Measurements from ENCODE around the gene EXT2.

DNA sequence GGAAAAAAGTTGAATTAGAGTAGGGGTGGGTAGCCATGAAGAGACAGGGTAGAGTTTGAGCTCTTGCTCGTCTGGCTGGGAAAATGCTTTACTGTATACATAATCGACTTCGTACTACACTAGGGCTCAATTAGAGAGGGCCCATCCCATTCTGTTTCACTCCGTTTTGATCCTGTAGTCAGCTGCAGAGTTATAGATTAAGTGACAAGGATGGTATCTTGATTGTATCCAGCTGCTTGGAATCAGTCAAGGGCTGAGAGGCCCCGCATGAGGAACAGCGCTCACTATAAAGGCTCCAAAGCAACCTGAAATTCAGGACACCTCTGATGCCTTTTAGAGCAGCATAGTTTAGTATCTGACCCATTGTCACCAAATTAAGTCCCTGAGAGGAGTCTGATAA lies 132.9 kb downstream of the EXT2 start:
- TF ChIP-seq, protein P1, sequence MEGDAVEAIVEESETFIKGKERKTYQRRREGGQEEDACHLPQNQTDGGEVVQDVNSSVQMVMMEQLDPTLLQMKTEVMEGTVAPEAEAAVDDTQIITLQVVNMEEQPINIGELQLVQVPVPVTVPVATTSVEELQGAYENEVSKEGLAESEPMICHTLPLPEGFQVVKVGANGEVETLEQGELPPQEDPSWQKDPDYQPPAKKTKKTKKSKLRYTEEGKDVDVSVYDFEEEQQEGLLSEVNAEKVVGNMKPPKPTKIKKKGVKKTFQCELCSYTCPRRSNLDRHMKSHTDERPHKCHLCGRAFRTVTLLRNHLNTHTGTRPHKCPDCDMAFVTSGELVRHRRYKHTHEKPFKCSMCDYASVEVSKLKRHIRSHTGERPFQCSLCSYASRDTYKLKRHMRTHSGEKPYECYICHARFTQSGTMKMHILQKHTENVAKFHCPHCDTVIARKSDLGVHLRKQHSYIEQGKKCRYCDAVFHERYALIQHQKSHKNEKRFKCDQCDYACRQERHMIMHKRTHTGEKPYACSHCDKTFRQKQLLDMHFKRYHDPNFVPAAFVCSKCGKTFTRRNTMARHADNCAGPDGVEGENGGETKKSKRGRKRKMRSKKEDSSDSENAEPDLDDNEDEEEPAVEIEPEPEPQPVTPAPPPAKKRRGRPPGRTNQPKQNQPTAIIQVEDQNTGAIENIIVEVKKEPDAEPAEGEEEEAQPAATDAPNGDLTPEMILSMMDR (IDR thresholded peaks at IDR 0.05; ENCODE audit: poor library complexity, severe bottlenecking) = no peak
- no peak for TF ChIP-seq TAF1 (IDR thresholded peaks at IDR 0.05; ENCODE audit: low read depth)
- TF ChIP-seq MXI1 (conservative IDR thresholded peaks at IDR 0.05; ENCODE audit: poor library complexity, severe bottlenecking) = no peak
- TF ChIP-seq, protein P2, sequence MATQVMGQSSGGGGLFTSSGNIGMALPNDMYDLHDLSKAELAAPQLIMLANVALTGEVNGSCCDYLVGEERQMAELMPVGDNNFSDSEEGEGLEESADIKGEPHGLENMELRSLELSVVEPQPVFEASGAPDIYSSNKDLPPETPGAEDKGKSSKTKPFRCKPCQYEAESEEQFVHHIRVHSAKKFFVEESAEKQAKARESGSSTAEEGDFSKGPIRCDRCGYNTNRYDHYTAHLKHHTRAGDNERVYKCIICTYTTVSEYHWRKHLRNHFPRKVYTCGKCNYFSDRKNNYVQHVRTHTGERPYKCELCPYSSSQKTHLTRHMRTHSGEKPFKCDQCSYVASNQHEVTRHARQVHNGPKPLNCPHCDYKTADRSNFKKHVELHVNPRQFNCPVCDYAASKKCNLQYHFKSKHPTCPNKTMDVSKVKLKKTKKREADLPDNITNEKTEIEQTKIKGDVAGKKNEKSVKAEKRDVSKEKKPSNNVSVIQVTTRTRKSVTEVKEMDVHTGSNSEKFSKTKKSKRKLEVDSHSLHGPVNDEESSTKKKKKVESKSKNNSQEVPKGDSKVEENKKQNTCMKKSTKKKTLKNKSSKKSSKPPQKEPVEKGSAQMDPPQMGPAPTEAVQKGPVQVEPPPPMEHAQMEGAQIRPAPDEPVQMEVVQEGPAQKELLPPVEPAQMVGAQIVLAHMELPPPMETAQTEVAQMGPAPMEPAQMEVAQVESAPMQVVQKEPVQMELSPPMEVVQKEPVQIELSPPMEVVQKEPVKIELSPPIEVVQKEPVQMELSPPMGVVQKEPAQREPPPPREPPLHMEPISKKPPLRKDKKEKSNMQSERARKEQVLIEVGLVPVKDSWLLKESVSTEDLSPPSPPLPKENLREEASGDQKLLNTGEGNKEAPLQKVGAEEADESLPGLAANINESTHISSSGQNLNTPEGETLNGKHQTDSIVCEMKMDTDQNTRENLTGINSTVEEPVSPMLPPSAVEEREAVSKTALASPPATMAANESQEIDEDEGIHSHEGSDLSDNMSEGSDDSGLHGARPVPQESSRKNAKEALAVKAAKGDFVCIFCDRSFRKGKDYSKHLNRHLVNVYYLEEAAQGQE (IDR thresholded peaks at IDR 0.05; ENCODE audit: borderline replicate concordance) = no peak
- TF ChIP-seq EZH2 (IDR thresholded peaks at IDR 0.05; ENCODE audit: borderline replicate concordance, insufficient read depth, low read length, poor library complexity, severe bottlenecking) = no peak

Data from neural cell (in vitro differentiated cells).